Ascending aorta (tissue), 2 donors: ENCODE measurements around the gene OLFM1. TPM values are rescaled to one million over a fixed set of nuclear protein-coding genes. Genes with fewer than 3 reads are reported as not detected.
A peak's percentile ranks its signal among the peaks of the same experiment; 100 is the strongest.

ENCODE experiments used
- DNase-seq, 2 donors: peaks; one replicate each; pipeline ENCODE4 v3.0.0-alpha.2; 2019; ENCODE audit warnings: low spot score in 2 of 2
- H3K27ac ChIP-seq, 2 donors: fragments of 200-600 bp; sonication (generic); one replicate each; pipeline ENCODE4 v1.5.1; 2016 to 2017; ENCODE audit warnings: mild to moderate bottlenecking in 1 of 2
- H3K27me3 ChIP-seq: fragments of 200-600 bp; sonication (generic); one replicate; pipeline ENCODE4 v1.5.1; 2017
- H3K36me3 ChIP-seq, 2 donors: fragments of 200-600 bp; sonication (generic); one replicate each; pipeline ENCODE4 v1.5.1; 2016
- H3K4me1 ChIP-seq, 2 donors: fragments of 200-600 bp; sonication (generic); one replicate each; pipeline ENCODE4 v1.5.1; 2016 to 2017; ENCODE audit warnings: mild to moderate bottlenecking in 1 of 2
- H3K4me3 ChIP-seq, 2 donors: fragments of 200-600 bp; sonication (generic); one replicate each; pipeline ENCODE4 v1.5.1; 2016 to 2017; ENCODE audit warnings: mild to moderate bottlenecking in 1 of 2
- H3K9me3 ChIP-seq, 2 donors: fragments of 200-600 bp; sonication (generic); one replicate each; pipeline ENCODE4 v1.5.1; 2016
- CTCF ChIP-seq, 3 experiments: fragments of 200-600 bp in 2 of 3; fragments of 450-650 bp in 1 of 3; sonication (generic) in 2 of 3; IDR thresholded peaks; one replicate each; pipeline ENCODE4 v1.5.1; 2016 to 2019; ENCODE audit warnings: antibody characterized with exemption in 3 of 3, mild to moderate bottlenecking in 1 of 3, moderate library complexity in 1 of 3
- intact Hi-C: fragments of 100-400 bp; cut with DNase I; formaldehyde crosslinking; loops from one replicate; pipeline ENCODE4 v1.15.1; 2023
- total RNA-seq: library from RNA; depleted of rRNA; stranded (reverse); fragments of >200 nt; gene quantifications from one replicate; pipeline ENCODE4 v1.1.0, GENCODE V29; 2016

OLFM1 gene
- total RNA-seq, 1 donor from 2014 or later: 102 TPM

GRCh38 chr9:135047521-135047920 lies 39.9 kb upstream of the OLFM1 start:
- TF ChIP-seq CTCF (IDR thresholded peaks at IDR 0.05): no peak
- DNase-seq: no peak
- Histone ChIP-seq H3K36me3 (no peaks in the 10 kb centered on the region), H3K4me3 (no peak overlapping the region), H3K27me3 (no peaks in the 10 kb centered on the region), H3K9me3 (no peaks in the 10 kb centered on the region), H3K27ac (no peak overlapping the region), H3K4me1 (no peaks in the 10 kb centered on the region)
- intact Hi-C loops: no loop called here

- H3K9me3 ChIP-seq: no peaks in the 10 kb centered on the region
- intact Hi-C loops: no loop called here
- H3K36me3 ChIP-seq: no peaks in the 10 kb centered on the region
- TF ChIP-seq CTCF (IDR thresholded peaks at IDR 0.05): no peak
- no peak overlapping the region for H3K4me3 ChIP-seq
- peak in 1 of 2 donors; percentile 24 for DNase-seq
- H3K27ac ChIP-seq: no peak overlapping the region
- no peaks in the 10 kb centered on the region for H3K27me3 ChIP-seq
- no peaks in the 10 kb centered on the region for H3K4me1 ChIP-seq
Observed at GRCh38 chr9:135048046-135048757, 39.3 kb upstream of the OLFM1 start.

- no peaks in the 10 kb centered on the region for H3K27me3 ChIP-seq
- DNase-seq: peak in 1 of 2 donors; percentile 46
- no peaks in the 10 kb centered on the region for H3K4me1 ChIP-seq
- H3K4me3 ChIP-seq: no peak overlapping the region
- no peaks in the 10 kb centered on the region for H3K36me3 ChIP-seq
- no peaks in the 10 kb centered on the region for H3K9me3 ChIP-seq
- no peak for TF ChIP-seq CTCF (IDR thresholded peaks at IDR 0.05)
- H3K27ac ChIP-seq: no peak overlapping the region
- intact Hi-C loops: no loop called here
Observed at GRCh38 chr9:135048758-135049444, 38.6 kb upstream of the OLFM1 start.

GRCh38 chr9:135049460-135049859 lies 38.0 kb upstream of the OLFM1 start:
- DNase-seq: peak in 1 of 2 donors; percentile 34
- no peaks in the 10 kb centered on the region for H3K36me3 ChIP-seq
- H3K4me1 ChIP-seq: no peaks in the 10 kb centered on the region
- no peaks in the 10 kb centered on the region for H3K27me3 ChIP-seq
- H3K27ac ChIP-seq: no peak overlapping the region
- no peaks in the 10 kb centered on the region for H3K9me3 ChIP-seq
- no peak for TF ChIP-seq CTCF (IDR thresholded peaks at IDR 0.05)
- intact Hi-C loops: no loop called here
- no peak overlapping the region for H3K4me3 ChIP-seq

- Histone ChIP-seq H3K4me1 (no peaks in the 10 kb centered on the region), H3K27me3 (no peaks in the 10 kb centered on the region), H3K27ac (no peak overlapping the region), H3K4me3 (no peak overlapping the region), H3K36me3 (no peaks in the 10 kb centered on the region), H3K9me3 (no peaks in the 10 kb centered on the region)
- TF ChIP-seq CTCF (IDR thresholded peaks at IDR 0.05): no peak
- peak in 1 of 2 donors; percentile 48 for DNase-seq
- intact Hi-C loops: no loop called here
Observed at GRCh38 chr9:135050072-135050990, 37.1 kb upstream of the OLFM1 start.
